HG03439 (cell line): ENCODE measurements around the gene SRPK2.
"Not testable (repeated sequence)": the region's sequence is repeated elsewhere in the genome, so short reads cannot be mapped to it uniquely, and the experiment has no call there.

Source experiments
- ATAC-seq: cut with Tn5 transposase; IDR thresholded peaks from one replicate; pipeline ENCODE4 v1.9.1; 2021; ENCODE audit warnings: mild to moderate bottlenecking, moderate library complexity; ENCODE audit not compliant: unreplicated experiment

Gene SRPK2

DNA sequence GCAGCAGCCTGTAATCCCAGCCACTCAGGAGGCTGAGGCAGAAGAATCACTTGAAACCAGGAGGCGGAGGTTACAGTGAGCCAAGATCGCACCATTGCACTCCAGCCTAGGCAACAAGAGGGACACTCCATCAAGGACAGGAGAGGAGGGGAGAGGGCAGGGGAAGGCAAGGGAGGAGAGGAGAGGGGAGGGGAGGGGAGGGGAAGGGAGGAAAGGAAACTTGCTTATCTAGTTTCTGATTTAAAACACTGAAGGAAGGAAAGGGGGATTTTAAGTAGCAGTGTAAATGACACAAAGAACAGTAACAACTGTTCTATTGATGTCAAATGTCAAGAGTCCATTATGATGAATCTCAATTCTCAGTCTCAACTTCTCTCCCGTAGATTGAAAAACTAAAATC, 43.7 kb downstream of the SRPK2 start:
- ATAC-seq: no peak

- no peak for ATAC-seq
These were observed 49.1 kb downstream of the SRPK2 start for GRCh38 chr7:105339404-105340323.

DNA sequence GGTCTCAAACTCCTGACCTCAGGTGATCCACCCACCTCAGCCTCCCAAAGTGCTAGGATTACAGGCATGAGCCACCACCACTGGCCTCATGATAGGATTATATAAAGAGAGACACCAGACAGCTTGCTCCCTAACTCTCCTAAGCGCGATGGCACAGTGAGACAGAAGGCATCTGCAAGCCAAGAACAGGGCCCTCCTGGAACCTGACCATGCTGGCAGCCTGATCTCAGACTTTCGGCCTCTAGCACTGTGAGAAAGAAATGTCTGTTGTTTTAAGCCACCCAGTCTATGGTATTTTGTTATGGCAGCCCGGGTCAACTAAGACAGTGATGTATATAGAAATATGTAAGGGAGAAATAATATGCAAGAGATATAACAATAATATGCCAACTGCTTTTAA, 51.2 kb downstream of the SRPK2 start:
- no peak for ATAC-seq

- no peak for ATAC-seq
These were observed 52.7 kb downstream of the SRPK2 start for GRCh38 chr7:105336009-105336408.

DNA sequence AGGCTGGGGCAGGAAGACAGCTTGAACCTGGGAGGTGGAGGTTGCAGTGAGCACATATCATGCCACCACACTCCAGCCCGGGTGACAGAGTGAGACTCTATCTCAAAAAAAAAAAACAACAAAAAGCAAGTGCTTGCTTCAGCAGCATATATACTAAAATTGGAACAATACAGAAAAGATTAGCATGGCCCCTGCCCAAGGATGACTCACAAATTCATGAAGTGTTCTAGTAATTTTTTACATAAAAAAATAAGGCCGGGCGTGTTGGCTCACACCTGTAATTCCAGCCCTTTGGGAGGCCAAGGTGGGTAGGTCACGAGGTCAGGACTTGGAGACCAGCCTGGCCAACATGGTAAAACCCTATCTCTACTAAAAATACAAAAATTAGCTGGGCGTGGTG, 56.1 kb downstream of the SRPK2 start:
- ATAC-seq: not testable (repeated sequence)

DNA sequence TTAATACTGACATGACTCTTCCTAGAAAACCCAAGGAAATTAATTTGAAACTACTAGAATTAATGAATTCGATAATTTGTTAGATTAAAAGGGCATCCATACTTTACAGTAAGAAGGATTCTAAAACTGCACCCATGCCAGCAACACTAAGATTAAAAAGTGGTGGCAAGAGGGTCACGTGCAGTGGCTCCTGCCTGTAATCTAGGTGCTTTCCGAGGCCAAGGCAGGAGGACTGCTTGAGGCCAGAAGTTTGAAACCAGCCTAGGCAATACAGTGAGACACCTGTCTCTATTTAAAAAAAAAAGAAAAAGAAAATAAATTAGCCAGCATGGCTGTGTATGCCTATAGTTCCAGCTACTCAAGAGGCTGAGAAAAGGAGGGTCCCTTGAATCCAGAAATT, 58.2 kb downstream of the SRPK2 start:
- ATAC-seq: no peak

GRCh38 chr7:105327201-105327600, 61.5 kb downstream of the SRPK2 start:
- ATAC-seq: no peak

DNA sequence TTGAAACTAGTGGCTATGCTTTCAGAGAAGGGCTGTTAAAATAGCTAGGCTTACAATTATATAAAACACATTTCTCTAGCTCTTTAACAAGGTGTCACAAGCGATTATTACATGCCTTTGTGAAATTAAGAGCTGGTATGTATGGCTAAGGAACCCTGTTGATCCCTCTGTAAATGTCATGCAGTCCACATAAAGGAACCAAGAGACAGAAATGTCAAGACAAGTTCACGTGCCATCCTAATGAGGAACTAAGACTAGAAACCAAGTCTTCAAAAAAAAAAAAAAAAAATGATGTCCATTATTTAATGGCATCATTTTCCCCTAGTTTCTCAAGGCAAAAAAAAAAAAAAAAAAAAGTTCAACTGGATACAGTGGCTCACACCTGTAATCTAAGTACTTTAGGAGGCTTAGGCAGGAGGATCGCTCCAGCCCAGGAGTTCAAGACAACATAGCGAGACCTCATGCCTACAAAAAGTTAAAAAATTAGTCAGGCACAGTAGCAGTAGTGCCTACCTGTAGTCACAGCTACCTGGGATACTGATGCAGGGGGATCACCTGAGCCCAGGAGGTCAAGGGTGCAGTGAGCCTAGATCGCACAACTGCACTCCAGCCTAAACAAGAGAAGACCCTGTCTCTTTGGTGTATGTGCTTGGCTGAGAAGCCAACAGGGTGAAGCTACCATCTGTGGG, 63.4 kb downstream of the SRPK2 start:
- ATAC-seq: no peak

DNA sequence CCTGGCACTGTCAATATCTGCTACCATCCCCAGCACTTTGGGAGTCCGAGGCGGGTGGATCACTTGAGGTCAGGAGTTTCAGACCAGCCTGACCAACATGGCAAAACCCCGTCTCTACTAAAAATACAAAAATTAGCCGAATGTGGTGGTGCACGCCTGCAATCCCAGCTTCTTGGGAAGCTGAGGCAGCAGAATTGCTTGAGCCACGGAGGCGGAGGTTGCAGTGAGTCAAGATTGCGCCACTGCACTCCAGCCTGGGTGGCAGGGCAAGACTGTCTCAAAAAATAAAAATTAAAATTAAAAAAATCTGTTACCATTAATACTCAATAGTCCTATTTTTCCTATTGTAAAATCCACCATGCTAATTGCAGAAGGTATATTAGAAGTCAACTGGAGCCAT, 64.1 kb downstream of the SRPK2 start:
- not testable (repeated sequence) for ATAC-seq

- ATAC-seq: no peak
These were observed 65.4 kb downstream of the SRPK2 start for GRCh38 chr7:105323366-105323765.

DNA sequence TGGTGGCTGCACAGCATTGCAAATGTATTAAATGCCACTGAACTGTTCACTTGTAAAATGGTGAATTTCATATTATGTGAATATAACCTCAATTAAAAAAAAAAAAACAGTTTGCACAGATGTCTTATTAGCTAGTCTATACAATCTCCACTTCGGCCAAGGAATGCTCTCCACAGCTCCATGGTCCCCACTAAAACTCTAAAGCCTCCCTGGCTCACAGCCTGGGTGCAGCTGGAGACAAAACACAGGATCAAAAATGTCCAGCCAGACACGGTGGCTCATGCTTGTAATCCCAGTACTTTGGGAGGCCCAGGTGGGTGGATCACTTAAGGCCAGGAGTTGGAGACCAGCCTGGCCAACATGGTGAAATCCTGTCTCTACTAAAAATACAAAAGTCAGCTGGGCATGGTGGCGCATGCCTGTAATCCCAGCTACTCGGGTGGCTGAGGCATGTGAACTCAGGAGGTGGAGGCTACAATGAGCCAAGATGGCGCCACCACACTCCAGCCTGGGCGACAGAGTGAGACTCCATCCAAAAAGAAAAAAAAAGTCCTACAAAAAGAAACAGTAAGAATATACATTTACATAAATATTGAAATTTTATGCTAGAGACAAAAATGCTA, 66.0 kb downstream of the SRPK2 start:
- ATAC-seq: no peak

DNA sequence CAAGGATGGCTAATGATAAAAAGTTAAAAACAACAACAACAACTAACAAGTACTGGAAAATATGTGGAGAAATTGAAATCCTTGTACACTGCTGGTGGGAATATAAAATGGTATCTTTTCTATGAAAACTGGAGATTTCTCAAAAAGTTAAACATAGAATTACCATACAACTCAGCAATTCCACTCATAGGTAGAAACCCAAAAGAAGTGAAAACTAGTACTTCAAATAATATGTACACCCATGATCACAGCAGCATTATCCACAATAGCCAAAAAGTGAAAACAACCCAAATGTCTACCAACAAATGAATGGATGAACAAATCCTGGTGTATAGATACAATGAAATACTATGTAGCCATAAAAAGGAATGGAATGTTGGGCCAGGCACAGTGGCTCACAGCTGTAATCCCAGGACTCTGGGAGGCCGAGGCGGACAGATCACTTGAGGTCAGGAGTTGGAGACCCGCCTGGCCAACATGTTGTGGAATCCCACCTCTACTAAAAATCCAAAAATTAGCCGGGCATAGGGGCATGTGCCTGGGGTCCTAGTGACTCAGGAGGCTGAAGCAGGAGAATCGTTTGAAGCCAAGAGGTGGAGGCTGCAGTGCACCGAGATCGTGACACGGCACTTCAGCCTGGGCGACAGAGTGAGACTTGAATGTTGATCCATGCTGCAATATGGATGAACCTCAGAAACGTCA, 66.8 kb downstream of the SRPK2 start:
- ATAC-seq: no peak

GRCh38 chr7:105320896-105321295, 67.8 kb downstream of the SRPK2 start:
- ATAC-seq: no peak

DNA sequence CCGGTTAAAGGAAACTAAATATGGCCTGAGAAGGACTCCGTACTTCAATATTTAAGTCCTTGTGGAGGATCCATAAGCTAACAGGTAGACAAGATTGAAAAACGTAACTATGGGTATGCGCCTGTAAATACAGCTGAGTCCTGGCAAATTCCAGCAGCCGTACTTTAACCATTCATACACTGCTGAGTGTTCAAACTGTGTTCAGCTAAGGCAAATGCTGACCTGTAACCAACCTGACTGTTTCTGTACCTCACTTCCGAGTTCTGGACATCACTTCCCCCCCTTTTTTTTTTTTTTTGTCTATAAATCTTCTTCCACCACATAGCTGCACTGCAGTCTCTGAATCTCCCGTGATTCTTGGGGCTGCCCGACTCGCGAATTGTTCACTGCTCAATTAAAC, 69.1 kb downstream of the SRPK2 start:
- no peak for ATAC-seq

- ATAC-seq: no peak
These were observed 72.0 kb downstream of the SRPK2 start for GRCh38 chr7:105316578-105317344.

DNA sequence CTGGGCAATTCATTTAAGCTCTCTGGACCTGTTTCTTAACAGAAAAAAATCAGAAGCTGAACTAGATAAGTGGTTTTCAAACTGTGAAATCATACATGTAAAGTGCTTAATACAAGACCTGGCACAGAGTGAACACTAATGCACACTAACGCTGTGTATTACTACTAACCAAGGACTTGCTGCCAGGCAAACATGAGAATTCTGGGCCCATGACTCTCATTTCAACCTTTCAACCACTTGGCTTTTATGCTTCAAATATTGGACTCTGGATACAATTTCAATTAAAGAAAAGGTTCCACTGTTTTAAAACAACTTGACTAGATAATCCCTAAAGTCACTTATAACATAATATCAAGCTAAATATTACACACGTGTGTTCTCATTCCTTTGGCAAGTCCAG, 73.4 kb downstream of the SRPK2 start:
- ATAC-seq: no peak

- no peak for ATAC-seq
These were observed 79.2 kb downstream of the SRPK2 start for GRCh38 chr7:105309235-105310169.

GRCh38 chr7:105307163-105307672, 81.5 kb downstream of the SRPK2 start:
- no peak for ATAC-seq

- no peak for ATAC-seq
These were observed 82.4 kb downstream of the SRPK2 start for GRCh38 chr7:105306298-105306748.
